K562 (cell line): ENCODE measurements around the gene MRPS15. TPM values are rescaled to one million over a fixed set of nuclear protein-coding genes. Genes with fewer than 3 reads are reported as not detected.

ENCODE experiments used
- BCLAF1 ChIP-seq, 2 experiments: fragments of 450-650 bp in 1 of 2; IDR thresholded peaks; 2 replicates each; pipeline ENCODE4 v1.6.1; 2011 to 2017; ENCODE audit warnings: low read depth in 2 of 2, antibody characterized with exemption in 1 of 2, borderline replicate concordance in 1 of 2, low read length in 1 of 2, mild to moderate bottlenecking in 1 of 2, mixed read lengths in 1 of 2; ENCODE audit not compliant: control insufficient read depth in 1 of 2
- BRD4 ChIP-seq: fragments of 200-600 bp; sonication (generic); IDR thresholded peaks from 2 replicates; pipeline ENCODE4 v1.6.1; 2017; ENCODE audit warnings: inconsistent platforms
- C11orf30 ChIP-seq: fragments of 450-650 bp; IDR thresholded peaks from 2 replicates; pipeline ENCODE4 v1.6.1; 2016; ENCODE audit warnings: low read depth, mild to moderate bottlenecking
- CBX8 ChIP-seq: fragments of 200-600 bp; sonication (generic); IDR thresholded peaks from 2 replicates; pipeline ENCODE4 v1.6.1; 2012; ENCODE audit warnings: borderline replicate concordance, mixed run types, low read depth, mild to moderate bottlenecking, moderate library complexity, mixed read lengths, low read length, control low read depth, inconsistent platforms; ENCODE audit not compliant: poor library complexity, severe bottlenecking; ENCODE audit errors: extremely low read depth
- CREBBP ChIP-seq: IDR thresholded peaks from one replicate; pipeline ENCODE4 v1.6.1; 2012; ENCODE audit warnings: low read depth, mild to moderate bottlenecking, control low read depth, inconsistent platforms, low read length
- ELK1 ChIP-seq: sonication (generic); formaldehyde crosslinking; IDR thresholded peaks from 2 replicates; pipeline ENCODE4 v1.8.1; 2022; ENCODE audit warnings: missing genetic modification reagents
- ETS2 ChIP-seq: IDR thresholded peaks from 2 replicates; pipeline ENCODE4 v1.6.1; 2016; ENCODE audit warnings: borderline replicate concordance, missing genetic modification characterization, mild to moderate bottlenecking, moderate library complexity, missing compliant biosample characterization; ENCODE audit not compliant: poor library complexity, severe bottlenecking
- GABPA ChIP-seq: fragments of 200-800 bp; sonication (Bioruptor generic); conservative IDR thresholded peaks from 2 replicates; pipeline ENCODE4 v1.6.1; 2016; ENCODE audit warnings: low read depth, missing genetic modification characterization, missing compliant biosample characterization
- HMG20B ChIP-seq: fragments of 250-450 bp; sonication (Bioruptor Pico); IDR thresholded peaks from 2 replicates; pipeline ENCODE4 v1.5.0; 2021; ENCODE audit warnings: mild to moderate bottlenecking
- KDM2B ChIP-seq: fragments of 250-450 bp; sonication (Bioruptor Pico); IDR thresholded peaks from 2 replicates; pipeline ENCODE4 v1.8.0; 2021; ENCODE audit warnings: mild to moderate bottlenecking, moderate library complexity
- MEF2A ChIP-seq: IDR thresholded peaks from 2 replicates; pipeline ENCODE4 v1.6.1; 2011; ENCODE audit warnings: low read depth, mild to moderate bottlenecking, low read length, moderate library complexity; ENCODE audit not compliant: control insufficient read depth
- MIER1 ChIP-seq: fragments of 450-650 bp; IDR thresholded peaks from 2 replicates; pipeline ENCODE4 v1.6.1; 2016; ENCODE audit warnings: antibody characterized with exemption, mild to moderate bottlenecking, low read depth
- MTF1 ChIP-seq: fragments of 250-450 bp; sonication (Bioruptor Pico); IDR thresholded peaks from 2 replicates; pipeline ENCODE4 v1.9.0; 2021; ENCODE audit warnings: moderate library complexity, mild to moderate bottlenecking, inconsistent platforms, borderline replicate concordance
- NR2C2 ChIP-seq, 2 experiments: fragments of 200-800 bp in 1 of 2; sonication (Bioruptor generic) in 1 of 2; sonication (generic) in 1 of 2; formaldehyde crosslinking in 1 of 2; IDR thresholded peaks; 2 replicates each; pipeline versions ENCODE4 v1.6.1 to v1.8.0; 2016 to 2022; ENCODE audit warnings: mild to moderate bottlenecking in 1 of 2, missing compliant biosample characterization in 1 of 2, missing genetic modification characterization in 1 of 2, missing genetic modification reagents in 1 of 2
- RBM22 ChIP-seq: fragments of 200-400 bp; formaldehyde crosslinking; IDR thresholded peaks from 2 replicates; pipeline ENCODE4 v1.6.1; 2018; ENCODE audit warnings: low read length, low read depth; ENCODE audit not compliant: poor library complexity, severe bottlenecking
- SRSF9 ChIP-seq: fragments of 200-400 bp; formaldehyde crosslinking; IDR thresholded peaks from 2 replicates; pipeline ENCODE4 v1.6.1; 2017; ENCODE audit warnings: low read depth, low read length, borderline replicate concordance
- STAG1 ChIP-seq: sonication (generic); formaldehyde crosslinking; IDR thresholded peaks from 2 replicates; pipeline ENCODE4 v1.5.0; 2020; ENCODE audit warnings: missing genetic modification reagents, borderline replicate concordance
- ZBTB8A ChIP-seq: fragments of 450-650 bp; IDR thresholded peaks from 2 replicates; pipeline ENCODE4 v1.6.1; 2018; ENCODE audit warnings: mild to moderate bottlenecking, moderate library complexity; ENCODE audit not compliant: partially characterized antibody
- ZC3H11A ChIP-seq: IDR thresholded peaks from 2 replicates; pipeline ENCODE4 v1.6.1; 2012; ENCODE audit warnings: low read depth, low read length, improper control_type of control experiment
- ZFPM2 ChIP-seq: fragments of 250-450 bp; sonication (Bioruptor Pico); IDR thresholded peaks from 2 replicates; pipeline ENCODE4 v1.5.1; 2022; ENCODE audit warnings: mild to moderate bottlenecking
- ZKSCAN8 ChIP-seq: fragments of 200-800 bp; sonication (Bioruptor generic); IDR thresholded peaks from 2 replicates; pipeline ENCODE4 v1.6.1; 2016; ENCODE audit warnings: missing genetic modification characterization, missing compliant biosample characterization
- ZNF707 ChIP-seq: fragments of 250-450 bp; sonication (Bioruptor Pico); conservative IDR thresholded peaks from 2 replicates; pipeline ENCODE4 v1.8.0; 2022; ENCODE audit warnings: inconsistent platforms, mild to moderate bottlenecking, moderate library complexity
- ZSCAN29 ChIP-seq: fragments of 450-650 bp; IDR thresholded peaks from 2 replicates; pipeline ENCODE4 v1.6.1; 2017
- polyA plus RNA-seq, 8 experiments: library from polyadenylated mRNA; depleted of rRNA in 4 of 8; stranded (reverse) in 5 of 8; unstranded in 3 of 8; fragments of >200 nt; fragmentation: Nextera tagmentation in 2 of 8; fragmentation: Illumina TruSeq in 1 of 8; extraction: Ambion mirVana in 2 of 8; extraction: Trizol in 1 of 8; gene quantifications; 2 replicates each; pipeline versions ENCODE4 v1.2.1 to v1.2.3, GENCODE V29; 2011 to 2014; ENCODE audit warnings: inconsistent platforms in 1 of 8, missing spikeins in 1 of 8
- total RNA-seq, 7 experiments: library from RNA; depleted of rRNA in 6 of 7; stranded (reverse); fragments of >200 nt in 6 of 7; fragmentation: Illumina TruSeq in 2 of 7; extraction: Trizol in 2 of 7; gene quantifications; 2 replicates each; pipeline versions ENCODE4 v1.2.1 to v1.2.3, GENCODE V29; 2011 to 2021; ENCODE audit warnings: low replicate concordance in 1 of 7

Gene MRPS15
- total and polyA plus RNA-seq, 9 of the 15 experiments (the other 6 are each of a cell fraction or from before 2014, with no cell fraction given) = 62.9 to 286 (median 149) TPM

- peak in 1 of 2 experiments; percentile 74; a peak in 2 of 4 replicates for TF ChIP-seq BCLAF1 (IDR thresholded peaks at IDR 0.05; ENCODE audit: borderline replicate concordance in 1 of 2, control insufficient read depth in 1 of 2, low read depth in 2 of 2, low read length in 1 of 2)
- TF ChIP-seq ZBTB8A = no peak
- peak; percentile 93 for TF ChIP-seq NR2C2 (CRISPR knock-in tag; IDR thresholded peaks at IDR 0.05)
- TF ChIP-seq NR2C2 (tag; IDR thresholded peaks at IDR 0.05) = peak; percentile 98
- TF ChIP-seq ZC3H11A = no peak
- no peak for TF ChIP-seq CREBBP
- no peak for TF ChIP-seq CBX8
- no peak for TF ChIP-seq ETS2
- 0 out of 2 replicates have a peak, but pooled peaks have one; percentile 71 for TF ChIP-seq ZFPM2 (CRISPR knock-in tag)
- peak; percentile 99 for TF ChIP-seq C11orf30
- TF ChIP-seq RBM22 = peak; percentile 92
- TF ChIP-seq MEF2A = no peak
- TF ChIP-seq STAG1 (CRISPR knock-in tag) = no peak
- TF ChIP-seq ZKSCAN8 = no peak
- no peak for TF ChIP-seq MTF1
- TF ChIP-seq HMG20B (CRISPR knock-in tag) = 0 out of 2 replicates have a peak, but pooled peaks have one; percentile 43
- no peak for TF ChIP-seq BRD4
- peak; percentile 74 for TF ChIP-seq KDM2B (CRISPR knock-in tag)
- no peak for TF ChIP-seq ZNF707 (CRISPR knock-in tag)
- no peak for TF ChIP-seq ELK1 (CRISPR knock-in tag)
- peak; percentile 79 for TF ChIP-seq ZSCAN29
- TF ChIP-seq MIER1 = peak; percentile 71; the same call in 1 of the 2 replicates
- no peak for TF ChIP-seq SRSF9
- peak; percentile 55; the same call in 1 of the 2 replicates for TF ChIP-seq GABPA (tag)
These were observed at the start of gene MRPS15 (continued) for GRCh38 chr1:36463803-36464604.
